A549 (cell line): Measurements from ENCODE around the gene SYMPK. TPM values are rescaled to one million over a fixed set of nuclear protein-coding genes. Genes with fewer than 3 reads are reported as not detected.
A peak's percentile ranks its signal among the peaks of the same experiment; 100 is the strongest.

ENCODE experiments used
- ATAC-seq, 2 experiments: fragments of 200-7000 bp in 1 of 2; fragments of >200 bp in 1 of 2; cut with Nextera tagmentation in 1 of 2; cut with Tn5 transposase in 1 of 2; 3 replicates each; pipeline versions ENCODE4 v1.8.0 to v1.9.1; 2018 to 2020; ENCODE audit warnings: mild to moderate bottlenecking in 1 of 2, moderate library complexity in 1 of 2
- CTCF ChIA-PET: fragments of 300-600 bp; sonication (Branson Sonifier 250); formaldehyde crosslinking; extraction: SDS; loops from one replicate; lab custom pipeline; 2021; ENCODE audit warnings: antibody characterized with exemption, inconsistent platforms; lab: Yijun Ruan, JAX
- POLR2A ChIA-PET: fragments of 350-600 bp; formaldehyde crosslinking; extraction: SDS; loops from one replicate; lab custom pipeline; 2021; ENCODE audit warnings: antibody characterized with exemption, inconsistent platforms; lab: Yijun Ruan, JAX
- DNase-seq, 2 experiments: peaks; one replicate each; pipeline versions ENCODE4 v3.0.0 to v3.0.0-alpha.2; 2011 to 2016; ENCODE audit warnings: low read depth in 1 of 2, low spot score in 1 of 2
- FAIRE-seq: peaks from 2 replicates; lab custom pipeline; 2011; peaks lifted over from hg19 to GRCh38; lab: Jason Lieb, UNC
- H3K27ac ChIP-seq, 2 experiments: fragments of >200 bp; sonication (Bioruptor Twin); formaldehyde crosslinking; 3 replicates each; pipeline ENCODE4 v1.5.1; 2016 to 2017
- H3K4me1 ChIP-seq: fragments of >200 bp; sonication (Bioruptor Twin); formaldehyde crosslinking; 3 replicates; pipeline ENCODE4 v1.6.1; 2016
- H3K4me2 ChIP-seq: fragments of >200 bp; sonication (Bioruptor Twin); formaldehyde crosslinking; 3 replicates; pipeline ENCODE4 v1.6.1; 2016
- H3K4me3 ChIP-seq: fragments of >200 bp; sonication (Bioruptor Twin); formaldehyde crosslinking; 3 replicates; pipeline ENCODE4 v1.5.1; 2016
- H3K9me3 ChIP-seq: fragments of >200 bp; sonication (Bioruptor Twin); formaldehyde crosslinking; 3 replicates; pipeline ENCODE4 v1.6.1; 2016
- CBX2 ChIP-seq: fragments of 200-600 bp; sonication (generic); IDR thresholded peaks from 2 replicates; pipeline ENCODE4 v1.6.1; 2016; ENCODE audit warnings: low read depth, mild to moderate bottlenecking, borderline replicate concordance
- CHD2 ChIP-seq: fragments of 150-350 bp; IDR thresholded peaks from 2 replicates; pipeline ENCODE4 v1.6.1; 2014; ENCODE audit warnings: low read length; ENCODE audit not compliant: partially characterized antibody
- CHD4 ChIP-seq: fragments of 200-600 bp; sonication (generic); IDR thresholded peaks from 2 replicates; pipeline ENCODE4 v1.6.1; 2016; ENCODE audit warnings: antibody characterized with exemption, mild to moderate bottlenecking, borderline replicate concordance
- EHMT2 ChIP-seq: fragments of 200-600 bp; sonication (generic); IDR thresholded peaks from 2 replicates; pipeline ENCODE4 v1.6.1; 2016; ENCODE audit warnings: antibody characterized with exemption, low read depth, mild to moderate bottlenecking, moderate library complexity
- ELK1 ChIP-seq: fragments of 150-350 bp; IDR thresholded peaks from 2 replicates; pipeline ENCODE4 v1.6.1; 2014; ENCODE audit warnings: low read depth, mild to moderate bottlenecking, low read length
- EP300 ChIP-seq, 2 experiments: fragments of >200 bp; sonication (Bioruptor Twin); formaldehyde crosslinking; IDR thresholded peaks; 2 replicates in 1 of 2; 3 replicates in 1 of 2; pipeline ENCODE4 v1.6.1; 2016 to 2017
- ESRRA ChIP-seq: fragments of 150-350 bp; IDR thresholded peaks from 2 replicates; pipeline ENCODE4 v1.6.1; 2014; ENCODE audit warnings: mild to moderate bottlenecking, low read length, borderline replicate concordance
- HOXB13 ChIP-seq: fragments of 250-450 bp; sonication (Bioruptor Pico); IDR thresholded peaks from 2 replicates; pipeline ENCODE4 v1.5.0; 2020; ENCODE audit warnings: low read depth, mild to moderate bottlenecking, moderate library complexity
- JUN ChIP-seq, 2 experiments: fragments of >200 bp; sonication (Bioruptor Twin); formaldehyde crosslinking; IDR thresholded peaks; 2 replicates in 1 of 2; 3 replicates in 1 of 2; pipeline ENCODE4 v1.6.1; 2016 to 2017
- KDM1A ChIP-seq: fragments of 200-600 bp; sonication (generic); IDR thresholded peaks from 2 replicates; pipeline ENCODE4 v1.6.1; 2016; ENCODE audit warnings: low read depth, mild to moderate bottlenecking
- MAZ ChIP-seq: fragments of 150-350 bp; IDR thresholded peaks from 2 replicates; pipeline ENCODE4 v1.6.1; 2014; ENCODE audit warnings: antibody characterized with exemption, low read depth, low read length, borderline replicate concordance
- MYC ChIP-seq: IDR thresholded peaks from 2 replicates; pipeline ENCODE4 v1.6.1; 2012; ENCODE audit warnings: mild to moderate bottlenecking, inconsistent platforms, low read length, improper control_type of control experiment, borderline replicate concordance
- NFE2L2 ChIP-seq: fragments of 150-350 bp; conservative IDR thresholded peaks from 2 replicates; pipeline ENCODE4 v1.6.1; 2014; ENCODE audit warnings: low read length
- NR3C1 ChIP-seq: fragments of >200 bp; sonication (Bioruptor Twin); formaldehyde crosslinking; IDR thresholded peaks from 3 replicates; pipeline ENCODE4 v1.6.1; 2017
- POLR2A ChIP-seq: IDR thresholded peaks from 2 replicates; pipeline ENCODE4 v1.6.1; 2012; ENCODE audit warnings: mild to moderate bottlenecking, low read length
- RFX5 ChIP-seq: fragments of 450-650 bp; IDR thresholded peaks from 2 replicates; pipeline ENCODE4 v1.7.1; 2014; ENCODE audit warnings: antibody characterized with exemption, mild to moderate bottlenecking, moderate library complexity
- RNF2 ChIP-seq: fragments of 200-600 bp; sonication (generic); IDR thresholded peaks from 2 replicates; pipeline ENCODE4 v1.6.1; 2016; ENCODE audit warnings: low read depth, mild to moderate bottlenecking, antibody characterized with exemption, moderate library complexity, borderline replicate concordance
- SREBF2 ChIP-seq: fragments of 450-650 bp; IDR thresholded peaks from 2 replicates; pipeline ENCODE4 v1.6.1; 2014; ENCODE audit warnings: mild to moderate bottlenecking, moderate library complexity
- TFCP2L1 ChIP-seq: fragments of 250-450 bp; sonication (Bioruptor Pico); IDR thresholded peaks from 2 replicates; pipeline ENCODE4 v1.5.0; 2021; ENCODE audit warnings: mild to moderate bottlenecking
- TP53 ChIP-seq: fragments of 250-450 bp; sonication (Bioruptor Pico); IDR thresholded peaks from 2 replicates; pipeline ENCODE4 v1.5.0; 2021; ENCODE audit warnings: mild to moderate bottlenecking, moderate library complexity
- USF2 ChIP-seq: fragments of 450-650 bp; IDR thresholded peaks from 2 replicates; pipeline ENCODE4 v1.6.1; 2014; ENCODE audit warnings: antibody characterized with exemption
- ZNF302 ChIP-seq: fragments of 250-450 bp; sonication (Bioruptor Pico); IDR thresholded peaks from 2 replicates; pipeline ENCODE4 v1.9.0; 2021; ENCODE audit warnings: inconsistent platforms, mild to moderate bottlenecking, moderate library complexity
- ZSCAN20 ChIP-seq: fragments of 250-450 bp; sonication (Bioruptor Pico); IDR thresholded peaks from 2 replicates; pipeline ENCODE4 v1.8.0; 2022; ENCODE audit warnings: mild to moderate bottlenecking, moderate library complexity
- WGBS: methylation state at CpG from one replicate; pipeline ENCODE4 v1.1.6; 2017; ENCODE audit errors: missing lambda C conversion rate; 5-methylcytosine and 5-hydroxymethylcytosine counted together
- polyA plus RNA-seq, 4 experiments: library from polyadenylated mRNA; depleted of rRNA in 3 of 4; stranded (reverse); fragments of >200 nt; fragmentation: RNase III in 1 of 4; extraction: RNeasy Plus Mini Kit Qiagen cat#74134 plus additional on column Dnase treatment in 1 of 4; gene quantifications; 2 replicates in 3 of 4; 3 replicates in 1 of 4; pipeline ENCODE4 v1.2.3, GENCODE V29; 2011 to 2017
- TF ChIP-seq, protein P1 (sequence below): fragments of 200-600 bp; sonication (generic); IDR thresholded peaks from 2 replicates; pipeline ENCODE4 v1.6.1; 2016; ENCODE audit warnings: antibody characterized with exemption, mild to moderate bottlenecking, moderate library complexity
- TF ChIP-seq, protein P2 (sequence below): IDR thresholded peaks from 2 replicates; pipeline ENCODE4 v1.6.1; 2012; ENCODE audit warnings: low read depth, borderline replicate concordance
- TF ChIP-seq, protein P3 (sequence below): fragments of >200 bp; sonication (Bioruptor Twin); formaldehyde crosslinking; IDR thresholded peaks from 3 replicates; pipeline ENCODE4 v1.6.1; 2016

SYMPK gene
- polyA plus RNA-seq, 2 of the 4 experiments (the other 2 are of a cell fraction): 61.9 to 105 TPM

DNA sequence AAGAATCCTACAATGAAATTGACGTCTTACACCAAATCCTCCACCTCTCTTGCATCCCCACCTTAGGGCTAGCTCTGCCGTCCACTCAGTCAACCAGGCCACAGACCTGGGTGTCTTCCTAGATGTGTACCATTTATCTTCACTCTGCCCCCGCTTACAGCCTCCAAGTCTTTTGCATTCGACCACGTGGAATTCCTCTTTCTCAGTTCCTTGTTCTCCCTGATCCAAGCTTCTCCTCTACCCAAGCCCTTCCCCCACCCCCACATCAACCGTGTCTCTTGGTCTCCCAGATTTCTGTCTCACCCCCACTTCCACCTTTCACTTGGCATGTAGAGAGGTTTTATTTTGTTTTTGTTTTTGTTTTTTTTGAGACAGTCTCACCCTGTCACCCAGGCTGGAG, 69.1 kb downstream of the SYMPK start:
- DNase-seq (no peak), FAIRE-seq (no peak), ATAC-seq (no peak)
- Histone ChIP-seq H3K4me1 (peaks cover 20% of the 10 kb centered on the region), H3K4me2 (no peak overlapping the region), H3K27ac (no peak overlapping the region), H3K9me3 (no peaks in the 10 kb centered on the region), H3K4me3 (no peak overlapping the region)
- POLR2A ChIA-PET: interaction anchor here (0.6 to 2.8 kb wide), 3 partner anchors 9 to 24 kb away, joined by 3 to 43 read pairs (median 4); partner anchors contain the start of genes DMPK and SIX5
- TF ChIP-seq EP300 (IDR thresholded peaks at IDR 0.05) (no peak), RFX5 (no peak), ZSCAN20 (no peak), NFE2L2 (no peak), TP53 (CRISPR knock-in tag) (no peak), ZNF302 (CRISPR knock-in tag) (no peak), RNF2 (no peak), JUN (IDR thresholded peaks at IDR 0.05) (no peak), SREBF2 (no peak), NR3C1 (no peak), USF2 (no peak)
- TF ChIP-seq, protein P1, sequence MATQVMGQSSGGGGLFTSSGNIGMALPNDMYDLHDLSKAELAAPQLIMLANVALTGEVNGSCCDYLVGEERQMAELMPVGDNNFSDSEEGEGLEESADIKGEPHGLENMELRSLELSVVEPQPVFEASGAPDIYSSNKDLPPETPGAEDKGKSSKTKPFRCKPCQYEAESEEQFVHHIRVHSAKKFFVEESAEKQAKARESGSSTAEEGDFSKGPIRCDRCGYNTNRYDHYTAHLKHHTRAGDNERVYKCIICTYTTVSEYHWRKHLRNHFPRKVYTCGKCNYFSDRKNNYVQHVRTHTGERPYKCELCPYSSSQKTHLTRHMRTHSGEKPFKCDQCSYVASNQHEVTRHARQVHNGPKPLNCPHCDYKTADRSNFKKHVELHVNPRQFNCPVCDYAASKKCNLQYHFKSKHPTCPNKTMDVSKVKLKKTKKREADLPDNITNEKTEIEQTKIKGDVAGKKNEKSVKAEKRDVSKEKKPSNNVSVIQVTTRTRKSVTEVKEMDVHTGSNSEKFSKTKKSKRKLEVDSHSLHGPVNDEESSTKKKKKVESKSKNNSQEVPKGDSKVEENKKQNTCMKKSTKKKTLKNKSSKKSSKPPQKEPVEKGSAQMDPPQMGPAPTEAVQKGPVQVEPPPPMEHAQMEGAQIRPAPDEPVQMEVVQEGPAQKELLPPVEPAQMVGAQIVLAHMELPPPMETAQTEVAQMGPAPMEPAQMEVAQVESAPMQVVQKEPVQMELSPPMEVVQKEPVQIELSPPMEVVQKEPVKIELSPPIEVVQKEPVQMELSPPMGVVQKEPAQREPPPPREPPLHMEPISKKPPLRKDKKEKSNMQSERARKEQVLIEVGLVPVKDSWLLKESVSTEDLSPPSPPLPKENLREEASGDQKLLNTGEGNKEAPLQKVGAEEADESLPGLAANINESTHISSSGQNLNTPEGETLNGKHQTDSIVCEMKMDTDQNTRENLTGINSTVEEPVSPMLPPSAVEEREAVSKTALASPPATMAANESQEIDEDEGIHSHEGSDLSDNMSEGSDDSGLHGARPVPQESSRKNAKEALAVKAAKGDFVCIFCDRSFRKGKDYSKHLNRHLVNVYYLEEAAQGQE: no peak
- TF ChIP-seq, protein P2, sequence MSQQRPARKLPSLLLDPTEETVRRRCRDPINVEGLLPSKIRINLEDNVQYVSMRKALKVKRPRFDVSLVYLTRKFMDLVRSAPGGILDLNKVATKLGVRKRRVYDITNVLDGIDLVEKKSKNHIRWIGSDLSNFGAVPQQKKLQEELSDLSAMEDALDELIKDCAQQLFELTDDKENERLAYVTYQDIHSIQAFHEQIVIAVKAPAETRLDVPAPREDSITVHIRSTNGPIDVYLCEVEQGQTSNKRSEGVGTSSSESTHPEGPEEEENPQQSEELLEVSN: no peak
- 57% methylated on average over 6 of the region's 6 CpGs for WGBS
- CTCF ChIA-PET: interaction anchor here (0.7 to 74.3 kb wide), 4 partner anchors 9 to 723 kb away, joined by 4 to 2204 read pairs (median 1106); partner anchors contain the start of genes DMPK, DMWD, RSPH6A and SIX5

DNA sequence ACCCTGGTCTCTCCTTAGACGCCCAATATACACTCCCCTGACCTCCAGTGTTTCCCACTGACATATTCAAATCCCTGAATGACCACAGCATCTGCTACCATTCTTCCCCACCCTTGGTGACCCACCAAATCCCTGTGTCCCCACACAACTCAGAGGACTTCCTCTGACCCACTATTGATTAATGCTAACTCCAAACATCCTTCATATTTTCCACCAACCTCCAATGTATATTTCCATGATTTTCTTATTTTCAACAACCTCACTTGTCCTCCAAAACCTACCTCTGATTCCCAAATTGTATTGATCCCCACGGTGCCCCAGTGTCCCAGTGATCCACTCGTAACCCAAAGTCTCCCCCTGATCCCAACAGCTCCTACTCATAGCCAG, 69.8 kb downstream of the SYMPK start:
- CTCF ChIA-PET: interaction anchor here (0.7 to 74.3 kb wide), 4 partner anchors 8 to 991 kb away, joined by 4 to 2204 read pairs (median 1106); partner anchors contain the start of genes DMPK, DMWD, RSPH6A and SIX5
- Histone ChIP-seq H3K4me1 (peaks cover 19% of the 10 kb centered on the region), H3K4me2 (peak overlapping the region; percentile 65), H3K27ac (0 out of 6 replicates have a peak overlapping the region, but pooled peaks of 1 of the 2 experiments have one; percentile 3), H3K4me3 (no peak overlapping the region; the same call in 2 of the 3 replicates), H3K9me3 (no peaks in the 10 kb centered on the region)
- 6% methylated on average over 3 of the region's 3 CpGs for WGBS
- TF ChIP-seq RNF2 (no peak), EHMT2 (no peak), CHD4 (no peak), MAZ (no peak), TFCP2L1 (CRISPR knock-in tag) (no peak), RFX5 (no peak), MYC (no peak), USF2 (no peak), ESRRA (no peak), CHD2 (no peak), ELK1 (no peak), POLR2A (no peak), HOXB13 (CRISPR knock-in tag) (no peak), CBX2 (no peak), KDM1A (no peak)
- TF ChIP-seq, protein P3, sequence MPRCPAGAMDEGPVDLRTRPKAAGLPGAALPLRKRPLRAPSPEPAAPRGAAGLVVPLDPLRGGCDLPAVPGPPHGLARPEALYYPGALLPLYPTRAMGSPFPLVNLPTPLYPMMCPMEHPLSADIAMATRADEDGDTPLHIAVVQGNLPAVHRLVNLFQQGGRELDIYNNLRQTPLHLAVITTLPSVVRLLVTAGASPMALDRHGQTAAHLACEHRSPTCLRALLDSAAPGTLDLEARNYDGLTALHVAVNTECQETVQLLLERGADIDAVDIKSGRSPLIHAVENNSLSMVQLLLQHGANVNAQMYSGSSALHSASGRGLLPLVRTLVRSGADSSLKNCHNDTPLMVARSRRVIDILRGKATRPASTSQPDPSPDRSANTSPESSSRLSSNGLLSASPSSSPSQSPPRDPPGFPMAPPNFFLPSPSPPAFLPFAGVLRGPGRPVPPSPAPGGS: no peak
- POLR2A ChIA-PET: interaction anchor here (1.0 to 2.8 kb wide), 6 partner anchors 8 to 26 kb away, joined by 3 to 43 read pairs (median 4); partner anchors contain the start of genes DMPK and SIX5
- DNase-seq (no peak), FAIRE-seq (no peak), ATAC-seq (no peak)
